ENCODE results near the gene ADGRL3. TPM values are rescaled to one million over a fixed set of nuclear protein-coding genes. Genes with fewer than 3 reads are reported as not detected.

ADGRL3 gene
- total and polyA plus RNA-seq, 2 donors: 0.82 to 2.0 TPM

GRCh38 chr4:61890321-61890720, 690.2 kb downstream of the ADGRL3 start:
- H3K4me1 ChIP-seq (ENCODE audit: control insufficient read depth in 2 of 2, insufficient read depth in 2 of 2, low read length in 2 of 2): no peaks in the 10 kb centered on the region
- no peaks in the 10 kb centered on the region for H3K9me3 ChIP-seq (ENCODE audit: control insufficient read depth in 2 of 2, insufficient read depth in 1 of 2, low read length in 1 of 2)
- no peak for DNase-seq (ENCODE audit: low read depth in 6 of 9, low spot score in 9 of 9)
- H3K36me3 ChIP-seq (ENCODE audit: control insufficient read depth in 2 of 2, insufficient read depth in 2 of 2, low read length in 1 of 2): no peaks in the 10 kb centered on the region
- no peak overlapping the region for H3K27ac ChIP-seq (ENCODE audit: low read depth in 1 of 2, low read length in 1 of 2)
- WGBS: 87% methylated on average over 3 of the region's 3 CpGs
- no peak overlapping the region for H3K4me3 ChIP-seq (ENCODE audit: low read length in 2 of 2)
- H3K27me3 ChIP-seq (ENCODE audit: control insufficient read depth in 2 of 2, insufficient read depth in 1 of 2, low read length in 1 of 2): no peaks in the 10 kb centered on the region

GRCh38 chr4:61891953-61892352, 691.8 kb downstream of the ADGRL3 start:
- no peak overlapping the region for H3K27ac ChIP-seq (ENCODE audit: low read depth in 1 of 2, low read length in 1 of 2)
- no peaks in the 10 kb centered on the region for H3K9me3 ChIP-seq (ENCODE audit: control insufficient read depth in 2 of 2, insufficient read depth in 1 of 2, low read length in 1 of 2)
- H3K36me3 ChIP-seq (ENCODE audit: control insufficient read depth in 2 of 2, insufficient read depth in 2 of 2, low read length in 1 of 2): no peaks in the 10 kb centered on the region
- H3K27me3 ChIP-seq (ENCODE audit: control insufficient read depth in 2 of 2, insufficient read depth in 1 of 2, low read length in 1 of 2): no peaks in the 10 kb centered on the region
- no peak overlapping the region for H3K4me3 ChIP-seq (ENCODE audit: low read length in 2 of 2)
- H3K4me1 ChIP-seq (ENCODE audit: control insufficient read depth in 2 of 2, insufficient read depth in 2 of 2, low read length in 2 of 2): no peaks in the 10 kb centered on the region
- no peak for DNase-seq (ENCODE audit: low read depth in 6 of 9, low spot score in 9 of 9)

GRCh38 chr4:61896634-61897033, 696.5 kb downstream of the ADGRL3 start:
- no peak for DNase-seq (ENCODE audit: low read depth in 6 of 9, low spot score in 9 of 9)
- H3K4me1 ChIP-seq (ENCODE audit: control insufficient read depth in 2 of 2, insufficient read depth in 2 of 2, low read length in 2 of 2): no peaks in the 10 kb centered on the region
- H3K27me3 ChIP-seq (ENCODE audit: control insufficient read depth in 2 of 2, insufficient read depth in 1 of 2, low read length in 1 of 2): no peaks in the 10 kb centered on the region
- whole genome bisulfite sequencing: 89% methylated on average over 2 of the region's 2 CpGs
- no peaks in the 10 kb centered on the region for H3K9me3 ChIP-seq (ENCODE audit: control insufficient read depth in 2 of 2, insufficient read depth in 1 of 2, low read length in 1 of 2)
- no peak overlapping the region for H3K27ac ChIP-seq (ENCODE audit: low read depth in 1 of 2, low read length in 1 of 2)
- H3K36me3 ChIP-seq (ENCODE audit: control insufficient read depth in 2 of 2, insufficient read depth in 2 of 2, low read length in 1 of 2): no peaks in the 10 kb centered on the region
- no peak overlapping the region for H3K4me3 ChIP-seq (ENCODE audit: low read length in 2 of 2)

DNA sequence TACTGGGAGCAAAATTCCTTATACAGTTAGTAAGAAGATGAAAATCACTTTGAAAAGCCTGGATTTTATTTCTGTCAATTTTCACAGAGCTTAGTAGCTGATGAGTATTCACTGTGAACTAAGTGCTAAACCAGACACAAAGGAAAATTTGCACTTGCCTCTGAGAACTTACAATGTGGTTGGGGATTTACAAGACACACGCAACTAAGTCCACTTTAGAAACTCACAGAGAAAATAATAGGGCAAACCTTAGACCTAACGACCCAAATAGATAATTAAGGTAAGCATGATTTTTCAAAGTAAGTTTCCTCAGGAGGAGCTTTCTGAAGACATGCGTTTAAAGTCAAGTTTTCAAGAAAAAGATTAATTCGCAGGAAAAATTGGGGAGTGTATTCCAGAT, 708.9 kb downstream of the ADGRL3 start:
- Histone ChIP-seq H3K36me3 (ENCODE audit: control insufficient read depth in 2 of 2, insufficient read depth in 2 of 2, low read length in 1 of 2) (no peaks in the 10 kb centered on the region), H3K27ac (ENCODE audit: low read depth in 1 of 2, low read length in 1 of 2) (no peak overlapping the region), H3K4me1 (ENCODE audit: control insufficient read depth in 2 of 2, insufficient read depth in 2 of 2, low read length in 2 of 2) (no peaks in the 10 kb centered on the region), H3K4me3 (ENCODE audit: low read length in 2 of 2) (no peak overlapping the region), H3K27me3 (ENCODE audit: control insufficient read depth in 2 of 2, insufficient read depth in 1 of 2, low read length in 1 of 2) (no peaks in the 10 kb centered on the region), H3K9me3 (ENCODE audit: control insufficient read depth in 2 of 2, insufficient read depth in 1 of 2, low read length in 1 of 2) (no peaks in the 10 kb centered on the region)
- 94% methylated on average over 4 of the region's 4 CpGs for WGBS
- no peak for DNase-seq (ENCODE audit: low read depth in 6 of 9, low spot score in 9 of 9)

- Histone ChIP-seq H3K4me3 (ENCODE audit: low read length in 2 of 2) (no peak overlapping the region), H3K36me3 (ENCODE audit: control insufficient read depth in 2 of 2, insufficient read depth in 2 of 2, low read length in 1 of 2) (no peaks in the 10 kb centered on the region), H3K9me3 (ENCODE audit: control insufficient read depth in 2 of 2, insufficient read depth in 1 of 2, low read length in 1 of 2) (no peaks in the 10 kb centered on the region), H3K27me3 (ENCODE audit: control insufficient read depth in 2 of 2, insufficient read depth in 1 of 2, low read length in 1 of 2) (no peaks in the 10 kb centered on the region), H3K27ac (ENCODE audit: low read depth in 1 of 2, low read length in 1 of 2) (no peak overlapping the region), H3K4me1 (ENCODE audit: control insufficient read depth in 2 of 2, insufficient read depth in 2 of 2, low read length in 2 of 2) (no peaks in the 10 kb centered on the region)
- no peak for DNase-seq (ENCODE audit: low read depth in 6 of 9, low spot score in 9 of 9)
- 70% methylated on average over 2 of the region's 2 CpGs for WGBS
Measured at GRCh38 chr4:61911313-61911756, 711.2 kb downstream of the ADGRL3 start.

- H3K9me3 ChIP-seq (ENCODE audit: control insufficient read depth in 2 of 2, insufficient read depth in 1 of 2, low read length in 1 of 2): no peaks in the 10 kb centered on the region
- H3K4me3 ChIP-seq (ENCODE audit: low read length in 2 of 2): no peak overlapping the region
- 97% methylated on average over 2 of the region's 2 CpGs for WGBS
- H3K27ac ChIP-seq (ENCODE audit: low read depth in 1 of 2, low read length in 1 of 2): no peak overlapping the region
- no peaks in the 10 kb centered on the region for H3K36me3 ChIP-seq (ENCODE audit: control insufficient read depth in 2 of 2, insufficient read depth in 2 of 2, low read length in 1 of 2)
- H3K4me1 ChIP-seq (ENCODE audit: control insufficient read depth in 2 of 2, insufficient read depth in 2 of 2, low read length in 2 of 2): no peaks in the 10 kb centered on the region
- no peaks in the 10 kb centered on the region for H3K27me3 ChIP-seq (ENCODE audit: control insufficient read depth in 2 of 2, insufficient read depth in 1 of 2, low read length in 1 of 2)
- DNase-seq (ENCODE audit: low read depth in 6 of 9, low spot score in 9 of 9): no peak
Measured at GRCh38 chr4:61913619-61914018, 713.5 kb downstream of the ADGRL3 start.

DNA sequence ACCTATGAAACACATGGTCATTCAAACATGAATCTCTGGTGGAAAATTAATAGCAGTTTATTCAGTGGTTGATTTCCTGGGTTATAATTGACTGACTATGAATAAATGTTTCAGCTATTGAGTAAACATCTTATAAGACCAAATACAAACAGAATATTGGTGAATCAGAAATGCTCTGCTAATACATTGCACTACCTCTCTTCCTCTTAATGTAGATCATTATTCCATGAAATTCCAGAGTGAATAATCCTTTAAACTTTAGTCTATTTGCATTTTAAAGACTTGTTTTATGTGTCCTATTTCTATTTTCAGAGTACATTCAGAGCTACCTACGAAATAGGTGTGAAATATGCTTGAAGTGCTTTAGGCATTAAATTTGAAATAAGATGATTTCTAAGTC, 715.4 kb downstream of the ADGRL3 start:
- no peaks in the 10 kb centered on the region for H3K36me3 ChIP-seq (ENCODE audit: control insufficient read depth in 2 of 2, insufficient read depth in 2 of 2, low read length in 1 of 2)
- H3K27me3 ChIP-seq (ENCODE audit: control insufficient read depth in 2 of 2, insufficient read depth in 1 of 2, low read length in 1 of 2): no peaks in the 10 kb centered on the region
- H3K4me3 ChIP-seq (ENCODE audit: low read length in 2 of 2): no peak overlapping the region
- H3K9me3 ChIP-seq (ENCODE audit: control insufficient read depth in 2 of 2, insufficient read depth in 1 of 2, low read length in 1 of 2): no peaks in the 10 kb centered on the region
- no peak overlapping the region for H3K27ac ChIP-seq (ENCODE audit: low read depth in 1 of 2, low read length in 1 of 2)
- 83% methylated on average over 1 of the region's 1 CpG for WGBS
- no peaks in the 10 kb centered on the region for H3K4me1 ChIP-seq (ENCODE audit: control insufficient read depth in 2 of 2, insufficient read depth in 2 of 2, low read length in 2 of 2)
- DNase-seq (ENCODE audit: low read depth in 6 of 9, low spot score in 9 of 9): no peak

DNA sequence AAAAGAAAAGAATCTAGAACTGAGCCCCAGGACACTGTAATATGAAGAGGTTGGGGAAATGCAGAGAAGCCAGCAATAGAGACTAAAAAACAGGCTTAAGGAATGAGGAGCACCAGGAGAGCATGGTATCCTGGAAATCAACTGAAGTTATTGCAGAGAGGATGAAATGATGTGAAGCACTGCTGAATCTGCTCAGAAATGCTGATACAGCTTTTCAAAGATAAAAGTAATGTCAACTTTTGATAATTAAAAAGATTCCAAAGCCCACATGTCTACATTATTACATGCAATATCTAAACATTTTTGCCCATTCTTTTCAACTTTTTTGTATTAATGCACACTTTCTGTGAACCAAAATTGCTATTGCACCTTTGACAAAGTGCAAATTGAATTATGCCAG, 718.4 kb downstream of the ADGRL3 start:
- Histone ChIP-seq H3K4me3 (ENCODE audit: low read length in 2 of 2) (no peak overlapping the region), H3K27me3 (ENCODE audit: control insufficient read depth in 2 of 2, insufficient read depth in 1 of 2, low read length in 1 of 2) (no peaks in the 10 kb centered on the region), H3K4me1 (ENCODE audit: control insufficient read depth in 2 of 2, insufficient read depth in 2 of 2, low read length in 2 of 2) (no peaks in the 10 kb centered on the region), H3K36me3 (ENCODE audit: control insufficient read depth in 2 of 2, insufficient read depth in 2 of 2, low read length in 1 of 2) (no peaks in the 10 kb centered on the region), H3K27ac (ENCODE audit: low read depth in 1 of 2, low read length in 1 of 2) (no peak overlapping the region), H3K9me3 (ENCODE audit: control insufficient read depth in 2 of 2, insufficient read depth in 1 of 2, low read length in 1 of 2) (no peaks in the 10 kb centered on the region)
- no peak for DNase-seq (ENCODE audit: low read depth in 6 of 9, low spot score in 9 of 9)

DNA sequence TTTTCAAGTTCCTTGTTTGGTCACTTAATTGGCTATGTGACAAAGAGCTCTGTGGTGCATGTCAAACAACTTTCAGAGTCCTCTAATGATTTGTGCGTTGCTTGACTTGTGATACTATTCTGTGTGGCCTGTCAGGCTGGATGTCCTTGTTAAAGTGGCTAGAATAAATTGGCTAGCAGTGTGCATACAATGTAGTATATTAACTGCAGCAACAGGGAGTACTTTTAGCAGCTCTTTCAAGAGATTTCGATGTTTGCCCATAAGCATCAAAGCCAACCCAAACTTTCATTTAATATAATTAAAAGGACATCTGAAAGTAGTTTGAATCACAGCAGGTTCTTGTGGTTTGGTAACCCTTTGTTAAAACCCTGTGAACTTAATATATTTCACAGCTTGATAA, 718.9 kb downstream of the ADGRL3 start:
- no peak for DNase-seq (ENCODE audit: low read depth in 6 of 9, low spot score in 9 of 9)
- no peaks in the 10 kb centered on the region for H3K9me3 ChIP-seq (ENCODE audit: control insufficient read depth in 2 of 2, insufficient read depth in 1 of 2, low read length in 1 of 2)
- H3K4me1 ChIP-seq (ENCODE audit: control insufficient read depth in 2 of 2, insufficient read depth in 2 of 2, low read length in 2 of 2): no peaks in the 10 kb centered on the region
- no peak overlapping the region for H3K4me3 ChIP-seq (ENCODE audit: low read length in 2 of 2)
- H3K27me3 ChIP-seq (ENCODE audit: control insufficient read depth in 2 of 2, insufficient read depth in 1 of 2, low read length in 1 of 2): no peaks in the 10 kb centered on the region
- H3K27ac ChIP-seq (ENCODE audit: low read depth in 1 of 2, low read length in 1 of 2): no peak overlapping the region
- WGBS: 93% methylated on average over 2 of the region's 2 CpGs
- no peaks in the 10 kb centered on the region for H3K36me3 ChIP-seq (ENCODE audit: control insufficient read depth in 2 of 2, insufficient read depth in 2 of 2, low read length in 1 of 2)

DNA sequence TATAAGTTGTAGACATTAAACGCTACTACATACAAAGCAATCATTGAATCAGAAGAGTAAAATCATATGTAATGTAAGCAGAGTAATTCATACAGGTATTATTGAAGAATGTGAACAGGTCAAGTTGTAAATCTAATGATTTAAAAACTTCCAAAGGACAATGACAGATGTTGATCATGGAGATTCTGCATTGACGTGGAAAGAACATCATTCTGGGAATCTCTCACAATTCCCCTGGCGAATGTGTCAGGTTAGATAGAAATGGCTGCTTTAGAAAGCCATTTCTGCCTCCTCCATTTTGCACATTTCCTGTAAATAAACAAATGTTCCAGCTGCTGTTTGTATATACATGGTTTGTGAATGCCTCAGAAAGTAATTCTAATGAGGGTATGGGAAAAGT, 719.4 kb downstream of the ADGRL3 start:
- 94% methylated on average over 3 of the region's 3 CpGs for WGBS
- H3K36me3 ChIP-seq (ENCODE audit: control insufficient read depth in 2 of 2, insufficient read depth in 2 of 2, low read length in 1 of 2): no peaks in the 10 kb centered on the region
- no peaks in the 10 kb centered on the region for H3K9me3 ChIP-seq (ENCODE audit: control insufficient read depth in 2 of 2, insufficient read depth in 1 of 2, low read length in 1 of 2)
- H3K27me3 ChIP-seq (ENCODE audit: control insufficient read depth in 2 of 2, insufficient read depth in 1 of 2, low read length in 1 of 2): no peaks in the 10 kb centered on the region
- no peak for DNase-seq (ENCODE audit: low read depth in 6 of 9, low spot score in 9 of 9)
- no peak overlapping the region for H3K4me3 ChIP-seq (ENCODE audit: low read length in 2 of 2)
- H3K4me1 ChIP-seq (ENCODE audit: control insufficient read depth in 2 of 2, insufficient read depth in 2 of 2, low read length in 2 of 2): no peaks in the 10 kb centered on the region
- no peak overlapping the region for H3K27ac ChIP-seq (ENCODE audit: low read depth in 1 of 2, low read length in 1 of 2)

Data from thymus (tissue), 11 donors.